ENCODE measurements around the gene SHPK.

SHPK gene

GRCh38 chr17:3576970-3577369, 59.1 kb downstream of the SHPK start:
- H3K36me3 ChIP-seq (ENCODE audit: control insufficient read depth, insufficient read depth, low read length): peaks cover 5% of the 10 kb centered on the region
- DNase-seq (ENCODE audit: extremely low read depth, insufficient read length): no peak
- H3K27me3 ChIP-seq (replicated peaks; ENCODE audit: control insufficient read depth, insufficient read depth, low read length): no peaks in the 10 kb centered on the region
- H3K4me3 ChIP-seq (replicated peaks; ENCODE audit: low read depth, low read length): no peak overlapping the region
- TF ChIP-seq CTCF (IDR thresholded peaks at IDR 0.05; ENCODE audit: insufficient read depth, low read length, poor library complexity, severe bottlenecking): no peak

GRCh38 chr17:3575511-3575910, 60.5 kb downstream of the SHPK start:
- Histone ChIP-seq H3K4me3 (replicated peaks; ENCODE audit: low read depth, low read length) (no peak overlapping the region), H3K36me3 (ENCODE audit: control insufficient read depth, insufficient read depth, low read length) (peaks cover 11% of the 10 kb centered on the region), H3K27me3 (replicated peaks; ENCODE audit: control insufficient read depth, insufficient read depth, low read length) (no peaks in the 10 kb centered on the region)
- TF ChIP-seq CTCF (IDR thresholded peaks at IDR 0.05; ENCODE audit: insufficient read depth, low read length, poor library complexity, severe bottlenecking): no peak
- DNase-seq (ENCODE audit: extremely low read depth, insufficient read length): no peak

GRCh38 chr17:3574231-3574630, 61.8 kb downstream of the SHPK start:
- H3K4me3 ChIP-seq (replicated peaks; ENCODE audit: low read depth, low read length): no peak overlapping the region
- H3K36me3 ChIP-seq (ENCODE audit: control insufficient read depth, insufficient read depth, low read length): peaks cover 11% of the 10 kb centered on the region
- DNase-seq (ENCODE audit: extremely low read depth, insufficient read length): no peak
- no peak for TF ChIP-seq CTCF (IDR thresholded peaks at IDR 0.05; ENCODE audit: insufficient read depth, low read length, poor library complexity, severe bottlenecking)
- no peaks in the 10 kb centered on the region for H3K27me3 ChIP-seq (replicated peaks; ENCODE audit: control insufficient read depth, insufficient read depth, low read length)

- no peak for TF ChIP-seq CTCF (IDR thresholded peaks at IDR 0.05; ENCODE audit: insufficient read depth, low read length, poor library complexity, severe bottlenecking)
- peaks cover 11% of the 10 kb centered on the region for H3K36me3 ChIP-seq (ENCODE audit: control insufficient read depth, insufficient read depth, low read length)
- no peak overlapping the region for H3K4me3 ChIP-seq (replicated peaks; ENCODE audit: low read depth, low read length)
- DNase-seq (ENCODE audit: extremely low read depth, insufficient read length): no peak
- H3K27me3 ChIP-seq (replicated peaks; ENCODE audit: control insufficient read depth, insufficient read depth, low read length): no peaks in the 10 kb centered on the region
Measured at GRCh38 chr17:3573246-3574100, 62.6 kb downstream of the SHPK start.

GRCh38 chr17:3572231-3572630, 63.8 kb downstream of the SHPK start:
- DNase-seq (ENCODE audit: extremely low read depth, insufficient read length): no peak
- Histone ChIP-seq H3K4me3 (replicated peaks; ENCODE audit: low read depth, low read length) (no peak overlapping the region), H3K36me3 (ENCODE audit: control insufficient read depth, insufficient read depth, low read length) (peaks cover 10% of the 10 kb centered on the region), H3K27me3 (replicated peaks; ENCODE audit: control insufficient read depth, insufficient read depth, low read length) (no peaks in the 10 kb centered on the region)
- no peak for TF ChIP-seq CTCF (IDR thresholded peaks at IDR 0.05; ENCODE audit: insufficient read depth, low read length, poor library complexity, severe bottlenecking)
